Activated CD8-positive, alpha-beta T cell treated with anti-CD3 and anti-CD28 coated beads, Interleukin-2, amount 10 ng/mL, durations not matched to agents 7 days and 5 days (primary cell): Measurements from ENCODE around the gene DHCR24. TPM values are rescaled to one million over a fixed set of nuclear protein-coding genes. Genes with fewer than 3 reads are reported as not detected.
"Not testable (repeated sequence)": the region's sequence is repeated elsewhere in the genome, so short reads cannot be mapped to it uniquely, and the experiment has no call there.

Experiments used
- ATAC-seq: fragments of 150-1000 bp; cut with Tn5 transposase; one replicate; pipeline ENCODE4 v1.10.0; 2021; ENCODE audit warnings: moderate library complexity
- CTCF ChIA-PET: fragments of 350-600 bp; sonication (Branson Sonifier 250); formaldehyde crosslinking; loops from one replicate; lab custom pipeline; 2021; ENCODE audit warnings: antibody characterized with exemption; lab: Charles Lee
- POLR2A ChIA-PET: fragments of 350-600 bp; sonication (Branson Sonifier 250); formaldehyde crosslinking; loops from one replicate; lab custom pipeline; 2021; ENCODE audit warnings: antibody characterized with exemption; lab: Charles Lee
- DNase-seq: peaks from one replicate; pipeline ENCODE4 v3.0.0-alpha.2; 2020
- H3K27ac Mint-ChIP-seq: one replicate; pipeline ENCODE4 v1.8.0; 2021; ENCODE audit warnings: mild to moderate bottlenecking, mixed read lengths
- H3K27me3 Mint-ChIP-seq: one replicate; pipeline ENCODE4 v1.8.0; 2021; ENCODE audit warnings: low read depth, mixed read lengths
- H3K36me3 Mint-ChIP-seq: one replicate; pipeline ENCODE4 v1.8.0; 2021; ENCODE audit warnings: low read depth, mixed read lengths
- H3K4me1 Mint-ChIP-seq: one replicate; pipeline ENCODE4 v1.8.0; 2021; ENCODE audit warnings: low read depth, mixed read lengths
- H3K4me3 Mint-ChIP-seq: one replicate; pipeline ENCODE4 v1.8.0; 2021; ENCODE audit warnings: mild to moderate bottlenecking, mixed read lengths
- H3K9me3 Mint-ChIP-seq: one replicate; pipeline ENCODE4 v1.8.0; 2022; ENCODE audit warnings: mixed read lengths; ENCODE audit not compliant: insufficient read depth
- total RNA-seq, 2 experiments: library from RNA; stranded (reverse); gene quantifications; one replicate each; pipeline ENCODE4 v1.2.3, GENCODE V29; 2021

Gene DHCR24
- 100 to 1,000 TPM; 140 to 151 TPM for total RNA-seq

GRCh38 chr1:54886724-54887664 lies at the start of gene DHCR24:
TSS of gene DHCR24 (minus strand) at chr1:54887195. CDS start at chr1:54887119, 76 bp downstream.
- CTCF ChIA-PET = interaction anchor here (0.8 to 1.9 kb wide), 8 partner anchors 10 to 215 kb away, joined by 3 to 11 read pairs (median 4); no protein-coding TSS in a partner anchor
- Mint-ChIP-seq H3K9me3 (no peaks in the 10 kb centered on the region), H3K36me3 (peaks cover 36% of the 10 kb centered on the region), H3K4me3 (peak within 1 kb of the TSS; percentile 92), H3K4me1 (peaks cover 46% of the 10 kb centered on the region), H3K27ac (peak within 1 kb of the TSS; percentile 89), H3K27me3 (peaks cover 26% of the 10 kb centered on the region)
- DNase-seq (peak; percentile 85), ATAC-seq (peak; percentile 98)
- POLR2A ChIA-PET = interaction anchor here (0.6 to 1.7 kb wide), 4 partner anchors 11 to 87 kb away, joined by 3 to 5 read pairs (median 4); no protein-coding TSS in a partner anchor

DNA sequence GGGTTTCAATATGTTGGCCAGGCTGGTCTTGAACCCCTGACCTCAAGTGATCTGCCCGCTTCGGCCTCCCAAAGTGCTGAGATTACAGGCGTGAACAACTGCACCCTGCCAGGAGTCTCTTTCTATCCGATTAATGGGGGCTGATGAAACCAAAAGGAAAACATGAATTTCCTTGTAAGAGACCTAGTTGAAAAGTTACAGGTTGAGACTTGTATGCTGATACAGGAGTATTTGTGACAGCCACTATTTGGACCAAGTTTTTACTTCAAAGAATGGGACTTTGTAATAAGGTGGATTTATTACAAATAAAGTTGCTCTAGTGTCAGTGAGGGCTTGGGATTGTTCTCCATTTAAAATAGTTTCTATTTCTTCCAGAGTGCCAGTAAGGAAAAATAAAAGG lies 49.8 kb upstream of the DHCR24 start:
- Mint-ChIP-seq H3K36me3 (no peaks in the 10 kb centered on the region), H3K4me1 (peaks cover 9% of the 10 kb centered on the region), H3K27me3 (peaks cover 25% of the 10 kb centered on the region), H3K9me3 (no peaks in the 10 kb centered on the region), H3K4me3 (no peak overlapping the region), H3K27ac (no peak overlapping the region)
- ChIA-PET CTCF (no interaction called here), POLR2A (no interaction called here)
- DNase-seq (no peak), ATAC-seq (no peak)

- H3K27me3 Mint-ChIP-seq = peaks cover 23% of the 10 kb centered on the region
- POLR2A ChIA-PET = no interaction called here
- H3K4me1 Mint-ChIP-seq = peaks cover 9% of the 10 kb centered on the region
- DNase-seq (no peak), ATAC-seq (no peak)
- no peak overlapping the region for H3K4me3 Mint-ChIP-seq
- H3K27ac Mint-ChIP-seq = no peak overlapping the region
- H3K9me3 Mint-ChIP-seq = no peaks in the 10 kb centered on the region
- CTCF ChIA-PET = interaction anchor here (1.3 to 1.6 kb wide), 3 partner anchors 10 to 61 kb away, joined by 3 to 11 read pairs (median 4); no protein-coding TSS in a partner anchor
- H3K36me3 Mint-ChIP-seq = no peaks in the 10 kb centered on the region
These were observed 47.9 kb upstream of the DHCR24 start for GRCh38 chr1:54934869-54935268.

- DNase-seq, H3K4me3 Mint-ChIP-seq, H3K36me3 Mint-ChIP-seq, H3K9me3 Mint-ChIP-seq, H3K27ac Mint-ChIP-seq, ATAC-seq, H3K4me1 Mint-ChIP-seq, POLR2A ChIA-PET: not testable (repeated sequence)
- CTCF ChIA-PET = interaction anchor here (1.6 kb wide), 1 partner anchor 11 kb away, joined by 11 read pairs; no protein-coding TSS in a partner anchor
- peaks cover 26% of the 10 kb centered on the region for H3K27me3 Mint-ChIP-seq
These were observed 47.1 kb upstream of the DHCR24 start for GRCh38 chr1:54934081-54934480.

DNA sequence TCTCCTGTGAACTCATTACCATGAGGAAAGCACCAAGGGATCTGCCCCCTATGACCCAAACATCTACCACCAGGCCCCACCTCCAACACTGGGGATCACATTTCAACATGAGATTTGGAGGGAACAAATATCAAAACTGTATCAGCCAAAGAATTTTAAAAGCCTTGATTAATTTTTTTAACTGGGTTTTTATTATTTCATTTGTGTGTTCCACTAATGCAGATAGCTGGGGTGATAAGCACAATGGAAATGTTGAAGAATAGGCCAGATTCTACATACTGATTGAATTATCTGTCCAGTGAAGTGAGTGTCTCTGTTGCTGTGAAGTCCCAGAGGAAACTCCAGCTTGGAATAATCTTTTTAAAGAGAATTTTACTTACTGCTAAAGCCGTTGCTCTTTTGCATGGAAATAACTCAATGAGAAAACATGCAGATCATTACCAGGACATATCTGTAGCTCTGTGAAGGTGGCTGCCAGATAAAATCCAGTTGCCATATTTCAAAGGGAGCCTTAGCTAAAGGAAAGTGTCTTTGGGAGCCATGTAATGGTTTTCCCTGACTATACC lies 44.4 kb upstream of the DHCR24 start:
- no peak overlapping the region for H3K27ac Mint-ChIP-seq
- no peaks in the 10 kb centered on the region for H3K4me1 Mint-ChIP-seq
- no peak overlapping the region for H3K4me3 Mint-ChIP-seq
- ATAC-seq (no peak), DNase-seq (no peak)
- no peaks in the 10 kb centered on the region for H3K9me3 Mint-ChIP-seq
- POLR2A ChIA-PET = no interaction called here
- CTCF ChIA-PET = interaction anchor here (1.4 to 5.3 kb wide), 4 partner anchors 12 to 64 kb away, joined by 4 to 36 read pairs (median 7); no protein-coding TSS in a partner anchor
- no peaks in the 10 kb centered on the region for H3K36me3 Mint-ChIP-seq
- peaks cover 16% of the 10 kb centered on the region for H3K27me3 Mint-ChIP-seq

- ATAC-seq (no peak), DNase-seq (no peak)
- Mint-ChIP-seq H3K27ac (no peak overlapping the region), H3K9me3 (no peaks in the 10 kb centered on the region), H3K27me3 (peaks cover 18% of the 10 kb centered on the region), H3K4me1 (no peaks in the 10 kb centered on the region), H3K36me3 (no peaks in the 10 kb centered on the region), H3K4me3 (no peak overlapping the region)
- POLR2A ChIA-PET = no interaction called here
- CTCF ChIA-PET = interaction anchor here (2.5 to 5.3 kb wide), 2 partner anchors 15 to 66 kb away, joined by 7 to 36 read pairs; no protein-coding TSS in a partner anchor
These were observed 42.7 kb upstream of the DHCR24 start for GRCh38 chr1:54929700-54930099.

GRCh38 chr1:54928327-54928726 lies 41.3 kb upstream of the DHCR24 start:
- Mint-ChIP-seq H3K27me3 (peaks cover 14% of the 10 kb centered on the region), H3K27ac (no peak overlapping the region), H3K9me3 (no peaks in the 10 kb centered on the region), H3K4me3 (no peak overlapping the region), H3K4me1 (no peaks in the 10 kb centered on the region), H3K36me3 (no peaks in the 10 kb centered on the region)
- ChIA-PET CTCF (interaction anchor here (5.3 kb wide), 1 partner anchor 17 kb away, joined by 36 read pairs; no protein-coding TSS in a partner anchor), POLR2A (no interaction called here)
- ATAC-seq (no peak), DNase-seq (no peak)

DNA sequence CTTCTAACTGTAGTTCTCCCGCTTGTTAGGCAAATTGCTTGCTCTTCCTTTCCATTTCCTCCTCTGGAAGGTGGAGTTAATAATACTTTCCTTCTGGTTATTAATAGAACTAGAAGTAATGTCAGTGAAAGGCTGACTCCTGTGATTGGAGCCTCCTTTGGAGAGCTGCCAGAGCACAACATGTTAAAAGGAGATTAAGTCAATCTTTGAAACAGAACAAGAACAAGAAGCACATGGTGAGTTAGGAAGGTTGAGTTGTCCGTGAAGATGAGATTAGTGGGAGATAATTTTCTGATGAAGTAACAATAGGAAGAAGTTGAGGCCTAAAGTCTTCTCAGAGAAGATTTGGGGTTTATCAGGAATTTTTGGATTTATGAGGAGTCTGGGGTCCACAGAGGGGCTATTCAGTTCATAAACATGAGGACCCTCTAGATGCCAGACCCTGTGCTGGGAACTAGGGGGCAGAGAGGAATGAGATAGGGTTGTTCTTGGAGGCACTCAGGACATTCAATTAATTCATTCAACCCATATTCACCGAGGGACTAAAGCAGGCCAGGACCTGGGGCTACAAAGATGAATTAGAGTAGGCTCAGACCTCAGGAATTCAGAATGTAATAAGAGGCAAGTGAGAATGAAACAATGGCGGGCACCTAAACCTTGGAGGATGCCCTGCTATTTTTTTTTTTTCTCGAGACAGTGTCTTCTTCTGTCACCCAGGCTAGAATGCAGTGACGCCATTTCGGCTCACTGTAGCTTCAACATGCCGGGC lies 40.7 kb upstream of the DHCR24 start:
- Mint-ChIP-seq H3K9me3 (no peaks in the 10 kb centered on the region), H3K27me3 (peaks cover 19% of the 10 kb centered on the region), H3K4me1 (no peaks in the 10 kb centered on the region), H3K4me3 (no peak overlapping the region), H3K27ac (no peak overlapping the region), H3K36me3 (no peaks in the 10 kb centered on the region)
- POLR2A ChIA-PET = interaction anchor here (0.5 kb wide), 1 partner anchor 13 kb away, joined by 3 read pairs; no protein-coding TSS in a partner anchor
- CTCF ChIA-PET = interaction anchor here (0.8 to 5.3 kb wide), 3 partner anchors 17 to 68 kb away, joined by 3 to 36 read pairs (median 3); no protein-coding TSS in a partner anchor
- ATAC-seq (no peak), DNase-seq (no peak)

DNA sequence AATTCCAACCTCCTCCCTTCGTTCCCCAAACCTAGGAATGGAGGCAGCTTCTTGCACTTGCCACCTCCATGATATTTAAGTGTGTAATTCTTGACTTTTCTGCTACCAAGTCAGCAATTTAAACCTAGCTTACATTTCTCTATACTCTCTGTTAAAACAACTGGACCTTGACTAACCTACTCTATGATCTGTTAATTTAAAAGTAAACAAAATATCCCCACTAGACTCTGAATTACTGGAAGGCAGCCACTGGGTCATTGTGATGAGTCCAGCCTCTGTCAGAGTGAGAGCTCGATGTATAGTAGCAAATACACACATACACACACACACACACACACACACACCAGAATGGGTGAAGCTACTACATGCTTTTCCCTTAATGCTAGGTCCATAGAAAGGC lies 40.0 kb upstream of the DHCR24 start:
- Mint-ChIP-seq H3K36me3 (no peaks in the 10 kb centered on the region), H3K9me3 (no peaks in the 10 kb centered on the region), H3K4me3 (no peak overlapping the region), H3K27me3 (peaks cover 23% of the 10 kb centered on the region), H3K4me1 (no peaks in the 10 kb centered on the region), H3K27ac (no peak overlapping the region)
- CTCF ChIA-PET = interaction anchor here (0.8 kb wide), 2 partner anchors 18 to 69 kb away, joined by 3 read pairs; no protein-coding TSS in a partner anchor
- no peak for DNase-seq
- POLR2A ChIA-PET = interaction anchor here (0.5 kb wide), 1 partner anchor 13 kb away, joined by 3 read pairs; no protein-coding TSS in a partner anchor
- no peak for ATAC-seq

- H3K4me3 Mint-ChIP-seq = no peak overlapping the region
- ChIA-PET POLR2A (interaction anchor here (0.7 kb wide), 1 partner anchor 380 kb away, joined by 5 read pairs; no protein-coding TSS in a partner anchor), CTCF (interaction anchor here (2.2 kb wide), 1 partner anchor 22 kb away, joined by 11 read pairs; no protein-coding TSS in a partner anchor)
- H3K36me3 Mint-ChIP-seq = no peaks in the 10 kb centered on the region
- DNase-seq (no peak), ATAC-seq (no peak)
- H3K4me1 Mint-ChIP-seq = no peaks in the 10 kb centered on the region
- H3K27me3 Mint-ChIP-seq = peaks cover 22% of the 10 kb centered on the region
- H3K27ac Mint-ChIP-seq = no peak overlapping the region
- no peaks in the 10 kb centered on the region for H3K9me3 Mint-ChIP-seq
These were observed 36.0 kb upstream of the DHCR24 start for GRCh38 chr1:54922921-54923421.
